Lower leg skin (tissue), 4 donors: ENCODE data around the gene HSPA1A. TPM values are rescaled to one million over a fixed set of nuclear protein-coding genes. Genes with fewer than 3 reads are reported as not detected.

Experiments used
- DNase-seq, 2 donors: peaks; one replicate each; pipeline ENCODE4 v3.0.0-alpha.2; 2019; ENCODE audit warnings: low spot score in 2 of 2
- H3K4me3 ChIP-seq: fragments of 200-600 bp; sonication (generic); 2 replicates; pipeline ENCODE4 v1.5.1; 2017; ENCODE audit warnings: mild to moderate bottlenecking, low read depth; ENCODE audit not compliant: poor library complexity, severe bottlenecking
- CTCF ChIP-seq, 3 donors: fragments of 450-650 bp; IDR thresholded peaks; one replicate each; pipeline ENCODE4 v1.5.1; 2016; ENCODE audit warnings: antibody characterized with exemption in 3 of 3, mild to moderate bottlenecking in 3 of 3, moderate library complexity in 2 of 3
- POLR2A ChIP-seq, 2 donors: fragments of 450-650 bp; IDR thresholded peaks; one replicate each; pipeline ENCODE4 v1.6.1; 2016 to 2017; ENCODE audit warnings: antibody characterized with exemption in 2 of 2, mild to moderate bottlenecking in 1 of 2, moderate library complexity in 1 of 2
- WGBS, 2 donors: methylation state at CpG; one replicate each; pipeline ENCODE4 v1.1.5; 2018; 5-methylcytosine and 5-hydroxymethylcytosine counted together
- intact Hi-C: fragments of 100-400 bp; cut with DNase I; formaldehyde crosslinking; loops from one replicate; pipeline ENCODE4 v1.15.0; 2023; ENCODE audit warnings: low total_unique reads
- total RNA-seq, 4 donors: library from RNA; depleted of rRNA; stranded (reverse); fragments of >200 nt; gene quantifications; one replicate each; pipeline ENCODE4 v1.1.0, GENCODE V29; 2016

HSPA1A gene
- total RNA-seq, 4 donors from 2014 or later = 237 to 342 (median 321) TPM

GRCh38 chr6:31794294-31794865, 21.0 kb upstream of the HSPA1A start:
- TF ChIP-seq CTCF (IDR thresholded peaks at IDR 0.05) = no peak
- TF ChIP-seq POLR2A (IDR thresholded peaks at IDR 0.05) = no peak
- intact Hi-C loops = no loop called here
- DNase-seq = no peak
- WGBS, 2 donors = 7 to 9% methylated on average over 7 of the region's 7 CpGs
- peak overlapping the region; percentile 74 for H3K4me3 ChIP-seq

- peak overlapping the region; percentile 74 for H3K4me3 ChIP-seq
- no peak for TF ChIP-seq POLR2A (IDR thresholded peaks at IDR 0.05)
- no peak for TF ChIP-seq CTCF (IDR thresholded peaks at IDR 0.05)
- WGBS, 2 donors = 1 to 2% methylated on average over 33 to 44 of the region's 44 CpGs
- intact Hi-C loops = no loop called here
- DNase-seq = no peak
These were observed 20.3 kb upstream of the HSPA1A start for GRCh38 chr6:31794866-31795615.

- intact Hi-C loops = no loop called here
- TF ChIP-seq CTCF (IDR thresholded peaks at IDR 0.05) (peak in 1 of 3 donors; percentile 71), POLR2A (IDR thresholded peaks at IDR 0.05) (no peak)
- peak; percentile 83 to 98 for DNase-seq
- 1% methylated on average over 11 to 57 of the region's 75 CpGs for WGBS, 2 donors
- peak within 1 kb of the TSS; percentile 74 for H3K4me3 ChIP-seq
These were observed 19.6 kb upstream of the HSPA1A start, which contains the start of gene VARS1 for GRCh38 chr6:31795616-31796298. Gene VARS1, minus strand, starts transcription at chr6:31795752. Its CDS starts 535 bp downstream, at chr6:31795217.

- no peak for DNase-seq
- TF ChIP-seq CTCF (IDR thresholded peaks at IDR 0.05) = no peak
- no peak for TF ChIP-seq POLR2A (IDR thresholded peaks at IDR 0.05)
- WGBS, 2 donors = 57 to 68% methylated on average over 2 of the region's 2 CpGs
- no peak overlapping the region for H3K4me3 ChIP-seq
- intact Hi-C loops = no loop called here
These were observed 18.4 kb upstream of the HSPA1A start for GRCh38 chr6:31796993-31797385.

- DNase-seq = no peak
- WGBS, 2 donors = 49 to 63% methylated on average over 5 of the region's 5 CpGs
- TF ChIP-seq POLR2A (IDR thresholded peaks at IDR 0.05) (no peak), CTCF (IDR thresholded peaks at IDR 0.05) (no peak)
- H3K4me3 ChIP-seq = no peak overlapping the region
- intact Hi-C loops = no loop called here
These were observed 17.8 kb upstream of the HSPA1A start for GRCh38 chr6:31797588-31797987.
